ENCODE results near the gene CIDEC.

CIDEC gene

GRCh38 chr3:9826815-9827573 is 53.1 kb downstream of the CIDEC start:
- no peak for DNase-seq (ENCODE audit: extremely low read depth, insufficient read length)
- Histone ChIP-seq H3K4me3 (replicated peaks; ENCODE audit: low read depth, low read length) (no peak overlapping the region), H3K27me3 (replicated peaks; ENCODE audit: control insufficient read depth, insufficient read depth, low read length) (no peaks in the 10 kb centered on the region), H3K36me3 (ENCODE audit: control insufficient read depth, insufficient read depth, low read length) (peaks cover 6% of the 10 kb centered on the region)
- TF ChIP-seq, protein P1, sequence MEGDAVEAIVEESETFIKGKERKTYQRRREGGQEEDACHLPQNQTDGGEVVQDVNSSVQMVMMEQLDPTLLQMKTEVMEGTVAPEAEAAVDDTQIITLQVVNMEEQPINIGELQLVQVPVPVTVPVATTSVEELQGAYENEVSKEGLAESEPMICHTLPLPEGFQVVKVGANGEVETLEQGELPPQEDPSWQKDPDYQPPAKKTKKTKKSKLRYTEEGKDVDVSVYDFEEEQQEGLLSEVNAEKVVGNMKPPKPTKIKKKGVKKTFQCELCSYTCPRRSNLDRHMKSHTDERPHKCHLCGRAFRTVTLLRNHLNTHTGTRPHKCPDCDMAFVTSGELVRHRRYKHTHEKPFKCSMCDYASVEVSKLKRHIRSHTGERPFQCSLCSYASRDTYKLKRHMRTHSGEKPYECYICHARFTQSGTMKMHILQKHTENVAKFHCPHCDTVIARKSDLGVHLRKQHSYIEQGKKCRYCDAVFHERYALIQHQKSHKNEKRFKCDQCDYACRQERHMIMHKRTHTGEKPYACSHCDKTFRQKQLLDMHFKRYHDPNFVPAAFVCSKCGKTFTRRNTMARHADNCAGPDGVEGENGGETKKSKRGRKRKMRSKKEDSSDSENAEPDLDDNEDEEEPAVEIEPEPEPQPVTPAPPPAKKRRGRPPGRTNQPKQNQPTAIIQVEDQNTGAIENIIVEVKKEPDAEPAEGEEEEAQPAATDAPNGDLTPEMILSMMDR (IDR thresholded peaks at IDR 0.05; ENCODE audit: insufficient read depth, low read length, poor library complexity, severe bottlenecking): peak; percentile 41

DNA sequence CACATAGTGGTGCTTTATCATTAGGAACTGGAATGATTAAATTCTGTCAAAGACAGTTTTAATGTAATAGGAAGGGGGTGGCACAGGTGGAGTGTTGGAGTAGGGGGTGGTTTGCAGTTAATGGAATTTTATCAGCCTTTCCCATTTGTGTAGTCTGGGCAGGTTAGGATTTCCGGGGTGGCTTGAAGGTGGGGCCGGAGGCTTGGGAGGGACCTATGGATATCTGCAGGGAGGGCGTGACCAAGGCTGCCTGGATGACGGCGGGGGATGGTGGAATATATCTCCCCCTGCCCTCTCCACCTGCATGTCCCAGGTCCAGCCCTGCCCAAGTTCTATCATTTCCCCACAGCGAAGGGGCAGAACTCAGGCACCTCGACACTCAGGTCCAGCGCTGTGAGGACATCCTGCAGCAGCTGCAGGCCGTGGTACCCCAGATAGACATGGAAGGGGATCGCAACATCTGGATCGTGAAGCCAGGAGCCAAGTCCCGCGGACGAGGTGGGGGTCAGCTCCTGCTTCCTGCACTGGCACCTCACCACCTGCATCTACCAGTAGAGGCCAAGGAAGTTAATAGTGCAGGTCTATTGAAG is 54.5 kb downstream of the CIDEC start:
- H3K4me3 ChIP-seq (replicated peaks; ENCODE audit: low read depth, low read length): no peak overlapping the region
- TF ChIP-seq, protein P1 (IDR thresholded peaks at IDR 0.05; ENCODE audit: insufficient read depth, low read length, poor library complexity, severe bottlenecking): no peak
- H3K36me3 ChIP-seq (ENCODE audit: control insufficient read depth, insufficient read depth, low read length): peaks cover 6% of the 10 kb centered on the region
- H3K27me3 ChIP-seq (replicated peaks; ENCODE audit: control insufficient read depth, insufficient read depth, low read length): no peaks in the 10 kb centered on the region
- no peak for DNase-seq (ENCODE audit: extremely low read depth, insufficient read length)

GRCh38 chr3:9820946-9821345 is 59.1 kb downstream of the CIDEC start:
- H3K36me3 ChIP-seq (ENCODE audit: control insufficient read depth, insufficient read depth, low read length): no peaks in the 10 kb centered on the region; the same call in 1 of the 2 replicates
- TF ChIP-seq, protein P1 (IDR thresholded peaks at IDR 0.05; ENCODE audit: insufficient read depth, low read length, poor library complexity, severe bottlenecking): peak; percentile 21
- DNase-seq (ENCODE audit: extremely low read depth, insufficient read length): no peak
- H3K27me3 ChIP-seq (replicated peaks; ENCODE audit: control insufficient read depth, insufficient read depth, low read length): no peaks in the 10 kb centered on the region
- no peak overlapping the region for H3K4me3 ChIP-seq (replicated peaks; ENCODE audit: low read depth, low read length)

GRCh38 chr3:9820543-9820942 is 59.5 kb downstream of the CIDEC start:
- TF ChIP-seq, protein P1 (IDR thresholded peaks at IDR 0.05; ENCODE audit: insufficient read depth, low read length, poor library complexity, severe bottlenecking): no peak

GRCh38 chr3:9818666-9819335 is 61.3 kb downstream of the CIDEC start:
- no peak for DNase-seq (ENCODE audit: extremely low read depth, insufficient read length)
- no peak overlapping the region for H3K4me3 ChIP-seq (replicated peaks; ENCODE audit: low read depth, low read length)
- TF ChIP-seq, protein P1 (IDR thresholded peaks at IDR 0.05; ENCODE audit: insufficient read depth, low read length, poor library complexity, severe bottlenecking): no peak
- no peaks in the 10 kb centered on the region for H3K27me3 ChIP-seq (replicated peaks; ENCODE audit: control insufficient read depth, insufficient read depth, low read length)
- H3K36me3 ChIP-seq (ENCODE audit: control insufficient read depth, insufficient read depth, low read length): no peaks in the 10 kb centered on the region; the same call in none of the 2 replicates

More at GRCh38 chr3:9820543-9820942, 59.5 kb downstream of the CIDEC start:
- Histone ChIP-seq H3K4me3 (replicated peaks; ENCODE audit: low read depth, low read length) (no peak overlapping the region), H3K36me3 (ENCODE audit: control insufficient read depth, insufficient read depth, low read length) (no peaks in the 10 kb centered on the region; the same call in 1 of the 2 replicates), H3K27me3 (replicated peaks; ENCODE audit: control insufficient read depth, insufficient read depth, low read length) (no peaks in the 10 kb centered on the region)
- DNase-seq (ENCODE audit: extremely low read depth, insufficient read length): no peak

Measured in GM06990 (cell line).